ENCODE measurements around the gene USP36.

The USP36 gene

GRCh38 chr17:78838574-78839005 lies 2.0 kb downstream of the USP36 start:
- no peak for DNase-seq (ENCODE audit: low read depth)

GRCh38 chr17:78836420-78837021 lies 4.1 kb downstream of the USP36 start:
- no peak for DNase-seq (ENCODE audit: low read depth)

GRCh38 chr17:78834571-78834970 lies 6.0 kb downstream of the USP36 start:
- no peak for DNase-seq (ENCODE audit: low read depth)

GRCh38 chr17:78832541-78832810 lies 8.1 kb downstream of the USP36 start:
- no peak for DNase-seq (ENCODE audit: low read depth)

GRCh38 chr17:78831688-78832540 lies 8.7 kb downstream of the USP36 start:
- DNase-seq (ENCODE audit: low read depth) = no peak

GRCh38 chr17:78829477-78829876 lies 11.1 kb downstream of the USP36 start:
- no peak for DNase-seq (ENCODE audit: low read depth)

- DNase-seq (ENCODE audit: low read depth) = no peak
These were observed 12.0 kb downstream of the USP36 start for GRCh38 chr17:78828470-78829185.

GRCh38 chr17:78826836-78827509 lies 13.6 kb downstream of the USP36 start:
- no peak for DNase-seq (ENCODE audit: low read depth)

GRCh38 chr17:78826421-78826820 lies 14.2 kb downstream of the USP36 start:
- DNase-seq (ENCODE audit: low read depth) = no peak

- no peak for DNase-seq (ENCODE audit: low read depth)
These were observed 14.9 kb downstream of the USP36 start for GRCh38 chr17:78825696-78826095.

GRCh38 chr17:78824240-78824639 lies 16.4 kb downstream of the USP36 start:
- no peak for DNase-seq (ENCODE audit: low read depth)

GRCh38 chr17:78823282-78824046 lies 17.1 kb downstream of the USP36 start:
- no peak for DNase-seq (ENCODE audit: low read depth)

- no peak for DNase-seq (ENCODE audit: low read depth)
These were observed 18.1 kb downstream of the USP36 start for GRCh38 chr17:78822552-78822951.

GRCh38 chr17:78821961-78822360 lies 18.7 kb downstream of the USP36 start:
- no peak for DNase-seq (ENCODE audit: low read depth)

- no peak for DNase-seq (ENCODE audit: low read depth)
These were observed 19.8 kb downstream of the USP36 start for GRCh38 chr17:78820841-78821240.

- no peak for DNase-seq (ENCODE audit: low read depth)
These were observed 20.5 kb downstream of the USP36 start for GRCh38 chr17:78819806-78820792.

GRCh38 chr17:78819402-78819801 lies 21.2 kb downstream of the USP36 start:
- no peak for DNase-seq (ENCODE audit: low read depth)

GRCh38 chr17:78818932-78819331 lies 21.7 kb downstream of the USP36 start:
- DNase-seq (ENCODE audit: low read depth) = peak; percentile 29

- no peak for DNase-seq (ENCODE audit: low read depth)
These were observed 22.3 kb downstream of the USP36 start for GRCh38 chr17:78818152-78818846.

GRCh38 chr17:78817123-78817522 lies 23.5 kb downstream of the USP36 start:
- peak; percentile 61 for DNase-seq (ENCODE audit: low read depth)

All from activated gamma-delta T cell treated with anti-CD3 and anti-CD28 coated beads, Interleukin-2, amount 50 U/mL, for 16 hours (primary cell).